Measurements from ENCODE around the gene PEX19.

PEX19 gene

GRCh38 chr1:160300173-160300572, 15.2 kb upstream of the PEX19 start (continued):
- TF ChIP-seq ZNF324 (tag by site-specific recombination; IDR thresholded peaks at IDR 0.05) (no peak), ZNF548 (tag by site-specific recombination; IDR thresholded peaks at IDR 0.05) (no peak), ZNF184 (tag by site-specific recombination; IDR thresholded peaks at IDR 0.05) (no peak), ZNF747 (tag by site-specific recombination; IDR thresholded peaks at IDR 0.05) (no peak), BCL11B (tag by site-specific recombination; IDR thresholded peaks at IDR 0.05; ENCODE audit: low read depth) (no peak), ZNF837 (tag by site-specific recombination; IDR thresholded peaks at IDR 0.05) (no peak), GLIS1 (tag by site-specific recombination; IDR thresholded peaks at IDR 0.05) (no peak), ZNF76 (tag by site-specific recombination; IDR thresholded peaks at IDR 0.05; ENCODE audit: borderline replicate concordance, low read depth) (no peak), GLI4 (tag by site-specific recombination; IDR thresholded peaks at IDR 0.05) (no peak), PRDM1 (tag by site-specific recombination; IDR thresholded peaks at IDR 0.05) (no peak), ZNF404 (tag by site-specific recombination; IDR thresholded peaks at IDR 0.05) (0 out of 2 replicates have a peak, but pooled peaks have one; percentile 27), ZNF121 (tag by site-specific recombination; IDR thresholded peaks at IDR 0.05) (0 out of 2 replicates have a peak, but pooled peaks have one; percentile 44), ZNF791 (tag by site-specific recombination; IDR thresholded peaks at IDR 0.05) (peak; percentile 73; the same call in 1 of the 2 replicates), GFI1B (tag by site-specific recombination; IDR thresholded peaks at IDR 0.05) (peak; percentile 42; the same call in 1 of the 2 replicates), ZNF654 (tag by site-specific recombination; IDR thresholded peaks at IDR 0.05; ENCODE audit: low read depth) (peak; percentile 51), ZNF658 (tag by site-specific recombination; IDR thresholded peaks at IDR 0.05) (no peak), REPIN1 (tag by site-specific recombination; IDR thresholded peaks at IDR 0.05; ENCODE audit: low read depth) (no peak; the same call in 1 of the 2 replicates), ZBTB1 (tag by site-specific recombination; IDR thresholded peaks at IDR 0.05) (peak; percentile 63; the same call in 1 of the 2 replicates), YY2 (tag by site-specific recombination; IDR thresholded peaks at IDR 0.05) (no peak), ZNF677 (tag by site-specific recombination; IDR thresholded peaks at IDR 0.05) (no peak), ZNF600 (tag by site-specific recombination; IDR thresholded peaks at IDR 0.05) (no peak), ZNF558 (tag by site-specific recombination; IDR thresholded peaks at IDR 0.05) (peak; percentile 89), ZBTB7A (tag by site-specific recombination; IDR thresholded peaks at IDR 0.05; ENCODE audit: low read depth) (no peak), ZNF777 (tag by site-specific recombination; IDR thresholded peaks at IDR 0.05; ENCODE audit: borderline replicate concordance) (no peak), KLF9 (tag by site-specific recombination; IDR thresholded peaks at IDR 0.05; ENCODE audit: low read depth) (no peak), ZNF140 (tag by site-specific recombination; IDR thresholded peaks at IDR 0.05) (peak; percentile 97), ZNF239 (tag by site-specific recombination; IDR thresholded peaks at IDR 0.05) (no peak), ZNF266 (tag by site-specific recombination; IDR thresholded peaks at IDR 0.05; ENCODE audit: low read depth) (peak; percentile 87), ZNF112 (tag by site-specific recombination; IDR thresholded peaks at IDR 0.05) (no peak)
- TF ChIP-seq, protein P1, sequence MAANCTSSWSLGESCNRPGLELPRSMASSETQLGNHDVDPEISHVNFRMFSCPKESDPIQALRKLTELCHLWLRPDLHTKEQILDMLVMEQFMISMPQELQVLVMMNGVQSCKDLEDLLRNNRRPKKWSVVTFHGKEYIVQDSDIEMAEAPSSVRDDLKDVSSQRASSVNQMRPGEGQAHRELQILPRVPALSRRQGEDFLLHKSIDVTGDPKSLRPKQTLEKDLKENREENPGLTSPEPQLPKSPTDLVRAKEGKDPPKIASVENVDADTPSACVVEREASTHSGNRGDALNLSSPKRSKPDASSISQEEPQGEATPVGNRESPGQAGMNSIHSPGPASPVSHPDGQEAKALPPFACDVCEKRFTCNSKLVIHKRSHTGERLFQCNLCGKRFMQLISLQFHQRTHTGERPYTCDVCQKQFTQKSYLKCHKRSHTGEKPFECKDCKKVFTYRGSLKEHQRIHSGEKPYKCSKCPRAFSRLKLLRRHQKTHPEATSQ (tag by site-specific recombination; IDR thresholded peaks at IDR 0.05), result no peak
- TF ChIP-seq, protein P2, sequence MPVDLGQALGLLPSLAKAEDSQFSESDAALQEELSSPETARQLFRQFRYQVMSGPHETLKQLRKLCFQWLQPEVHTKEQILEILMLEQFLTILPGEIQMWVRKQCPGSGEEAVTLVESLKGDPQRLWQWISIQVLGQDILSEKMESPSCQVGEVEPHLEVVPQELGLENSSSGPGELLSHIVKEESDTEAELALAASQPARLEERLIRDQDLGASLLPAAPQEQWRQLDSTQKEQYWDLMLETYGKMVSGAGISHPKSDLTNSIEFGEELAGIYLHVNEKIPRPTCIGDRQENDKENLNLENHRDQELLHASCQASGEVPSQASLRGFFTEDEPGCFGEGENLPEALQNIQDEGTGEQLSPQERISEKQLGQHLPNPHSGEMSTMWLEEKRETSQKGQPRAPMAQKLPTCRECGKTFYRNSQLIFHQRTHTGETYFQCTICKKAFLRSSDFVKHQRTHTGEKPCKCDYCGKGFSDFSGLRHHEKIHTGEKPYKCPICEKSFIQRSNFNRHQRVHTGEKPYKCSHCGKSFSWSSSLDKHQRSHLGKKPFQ (tag by site-specific recombination; IDR thresholded peaks at IDR 0.05), result 0 out of 2 replicates have a peak, but pooled peaks have one; percentile 31
- TF ChIP-seq, protein P3, sequence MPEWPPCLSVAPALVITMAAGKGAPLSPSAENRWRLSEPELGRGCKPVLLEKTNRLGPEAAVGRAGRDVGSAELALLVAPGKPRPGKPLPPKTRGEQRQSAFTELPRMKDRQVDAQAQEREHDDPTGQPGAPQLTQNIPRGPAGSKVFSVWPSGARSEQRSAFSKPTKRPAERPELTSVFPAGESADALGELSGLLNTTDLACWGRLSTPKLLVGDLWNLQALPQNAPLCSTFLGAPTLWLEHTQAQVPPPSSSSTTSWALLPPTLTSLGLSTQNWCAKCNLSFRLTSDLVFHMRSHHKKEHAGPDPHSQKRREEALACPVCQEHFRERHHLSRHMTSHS (tag by site-specific recombination; IDR thresholded peaks at IDR 0.05), result no peak
- TF ChIP-seq, protein P4, sequence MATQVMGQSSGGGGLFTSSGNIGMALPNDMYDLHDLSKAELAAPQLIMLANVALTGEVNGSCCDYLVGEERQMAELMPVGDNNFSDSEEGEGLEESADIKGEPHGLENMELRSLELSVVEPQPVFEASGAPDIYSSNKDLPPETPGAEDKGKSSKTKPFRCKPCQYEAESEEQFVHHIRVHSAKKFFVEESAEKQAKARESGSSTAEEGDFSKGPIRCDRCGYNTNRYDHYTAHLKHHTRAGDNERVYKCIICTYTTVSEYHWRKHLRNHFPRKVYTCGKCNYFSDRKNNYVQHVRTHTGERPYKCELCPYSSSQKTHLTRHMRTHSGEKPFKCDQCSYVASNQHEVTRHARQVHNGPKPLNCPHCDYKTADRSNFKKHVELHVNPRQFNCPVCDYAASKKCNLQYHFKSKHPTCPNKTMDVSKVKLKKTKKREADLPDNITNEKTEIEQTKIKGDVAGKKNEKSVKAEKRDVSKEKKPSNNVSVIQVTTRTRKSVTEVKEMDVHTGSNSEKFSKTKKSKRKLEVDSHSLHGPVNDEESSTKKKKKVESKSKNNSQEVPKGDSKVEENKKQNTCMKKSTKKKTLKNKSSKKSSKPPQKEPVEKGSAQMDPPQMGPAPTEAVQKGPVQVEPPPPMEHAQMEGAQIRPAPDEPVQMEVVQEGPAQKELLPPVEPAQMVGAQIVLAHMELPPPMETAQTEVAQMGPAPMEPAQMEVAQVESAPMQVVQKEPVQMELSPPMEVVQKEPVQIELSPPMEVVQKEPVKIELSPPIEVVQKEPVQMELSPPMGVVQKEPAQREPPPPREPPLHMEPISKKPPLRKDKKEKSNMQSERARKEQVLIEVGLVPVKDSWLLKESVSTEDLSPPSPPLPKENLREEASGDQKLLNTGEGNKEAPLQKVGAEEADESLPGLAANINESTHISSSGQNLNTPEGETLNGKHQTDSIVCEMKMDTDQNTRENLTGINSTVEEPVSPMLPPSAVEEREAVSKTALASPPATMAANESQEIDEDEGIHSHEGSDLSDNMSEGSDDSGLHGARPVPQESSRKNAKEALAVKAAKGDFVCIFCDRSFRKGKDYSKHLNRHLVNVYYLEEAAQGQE (tag by site-specific recombination; IDR thresholded peaks at IDR 0.05), result peak; percentile 87
- TF ChIP-seq, protein P5, sequence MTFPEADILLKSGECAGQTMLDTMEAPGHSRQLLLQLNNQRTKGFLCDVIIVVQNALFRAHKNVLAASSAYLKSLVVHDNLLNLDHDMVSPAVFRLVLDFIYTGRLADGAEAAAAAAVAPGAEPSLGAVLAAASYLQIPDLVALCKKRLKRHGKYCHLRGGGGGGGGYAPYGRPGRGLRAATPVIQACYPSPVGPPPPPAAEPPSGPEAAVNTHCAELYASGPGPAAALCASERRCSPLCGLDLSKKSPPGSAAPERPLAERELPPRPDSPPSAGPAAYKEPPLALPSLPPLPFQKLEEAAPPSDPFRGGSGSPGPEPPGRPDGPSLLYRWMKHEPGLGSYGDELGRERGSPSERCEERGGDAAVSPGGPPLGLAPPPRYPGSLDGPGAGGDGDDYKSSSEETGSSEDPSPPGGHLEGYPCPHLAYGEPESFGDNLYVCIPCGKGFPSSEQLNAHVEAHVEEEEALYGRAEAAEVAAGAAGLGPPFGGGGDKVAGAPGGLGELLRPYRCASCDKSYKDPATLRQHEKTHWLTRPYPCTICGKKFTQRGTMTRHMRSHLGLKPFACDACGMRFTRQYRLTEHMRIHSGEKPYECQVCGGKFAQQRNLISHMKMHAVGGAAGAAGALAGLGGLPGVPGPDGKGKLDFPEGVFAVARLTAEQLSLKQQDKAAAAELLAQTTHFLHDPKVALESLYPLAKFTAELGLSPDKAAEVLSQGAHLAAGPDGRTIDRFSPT (tag by site-specific recombination; IDR thresholded peaks at IDR 0.05), result no peak
